Airway epithelial cell (primary cell): ENCODE data around the gene DAZ4. TPM values are rescaled to one million over a fixed set of nuclear protein-coding genes. Genes with fewer than 3 reads are reported as not detected.

ENCODE experiments used
- total RNA-seq: library from RNA; depleted of rRNA; stranded (reverse); fragments of >200 nt; gene quantifications from 2 replicates; pipeline ENCODE4 v1.2.3, GENCODE V29; 2015

The DAZ4 gene, protein sequence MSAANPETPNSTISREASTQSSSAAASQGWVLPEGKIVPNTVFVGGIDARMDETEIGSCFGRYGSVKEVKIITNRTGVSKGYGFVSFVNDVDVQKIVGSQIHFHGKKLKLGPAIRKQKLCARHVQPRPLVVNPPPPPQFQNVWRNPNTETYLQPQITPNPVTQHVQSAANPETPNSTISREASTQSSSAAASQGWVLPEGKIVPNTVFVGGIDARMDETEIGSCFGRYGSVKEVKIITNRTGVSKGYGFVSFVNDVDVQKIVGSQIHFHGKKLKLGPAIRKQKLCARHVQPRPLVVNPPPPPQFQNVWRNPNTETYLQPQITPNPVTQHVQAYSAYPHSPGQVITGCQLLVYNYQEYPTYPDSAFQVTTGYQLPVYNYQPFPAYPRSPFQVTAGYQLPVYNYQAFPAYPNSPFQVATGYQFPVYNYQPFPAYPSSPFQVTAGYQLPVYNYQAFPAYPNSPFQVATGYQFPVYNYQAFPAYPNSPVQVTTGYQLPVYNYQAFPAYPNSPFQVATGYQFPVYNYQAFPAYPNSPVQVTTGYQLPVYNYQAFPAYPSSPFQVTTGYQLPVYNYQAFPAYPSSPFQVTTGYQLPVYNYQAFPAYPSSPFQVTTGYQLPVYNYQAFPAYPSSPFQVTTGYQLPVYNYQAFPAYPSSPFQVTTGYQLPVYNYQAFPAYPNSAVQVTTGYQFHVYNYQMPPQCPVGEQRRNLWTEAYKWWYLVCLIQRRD
- total RNA-seq, result not detected in 2 replicates

GRCh38 chrY:24833619-24834018 lies at the start of gene DAZ4:
Gene DAZ4 (plus strand): TSS chrY:24833919. CDS start chrY:24834127, 208 bp downstream.

DNA sequence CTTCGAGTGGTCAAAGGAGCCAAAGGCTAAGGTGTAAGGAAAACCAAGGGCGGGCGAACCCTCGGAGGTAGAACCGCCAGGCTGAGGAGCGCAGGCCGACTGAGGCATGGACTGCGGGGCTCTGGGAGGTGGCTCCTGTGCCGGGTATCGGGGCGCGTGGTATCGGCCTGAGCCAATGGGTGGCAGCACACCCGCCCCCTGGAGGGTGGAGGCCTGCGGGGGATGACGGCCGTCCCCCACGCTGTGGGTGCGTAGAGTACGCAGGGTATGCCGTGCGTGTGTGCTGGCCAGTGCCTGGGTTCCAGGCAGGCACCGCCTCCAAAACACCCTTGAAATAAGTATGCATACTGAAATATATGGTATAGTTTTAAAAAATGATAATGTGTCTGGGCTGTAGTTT lies 20.4 kb upstream of the DAZ4 start, which contains the start of gene DAZ3:
DAZ3 (minus strand) TSS at position 101 of the 400 bp plus-strand sequence. CDS start 208 bp downstream, outside the sequence.

Other genes starting within 250 kb of the DAZ4 start
- not detected in 2 replicates for gene BPY2B, start 215.9 kb upstream of the DAZ4 start, total RNA-seq
- not detected in 2 replicates for gene DAZ3, start 20.5 kb upstream of the DAZ4 start, total RNA-seq
- not detected in 2 replicates for gene BPY2C, start 218.2 kb downstream of the DAZ4 start, total RNA-seq